ENCODE results near the gene SEMA5A. TPM values are rescaled to one million over a fixed set of nuclear protein-coding genes. Genes with fewer than 3 reads are reported as not detected.

The SEMA5A gene
- total RNA-seq, 2 donors from 2014 or later = 3.4 to 40.2 TPM

- no peak overlapping the region for H3K27ac ChIP-seq
- H3K27me3 ChIP-seq = no peaks in the 10 kb centered on the region
- no peak overlapping the region for H3K4me3 ChIP-seq
- H3K4me1 ChIP-seq = no peaks in the 10 kb centered on the region
- no peak for TF ChIP-seq POLR2A (IDR thresholded peaks at IDR 0.05)
- no peak for TF ChIP-seq CTCF (IDR thresholded peaks at IDR 0.05)
- no peak for ATAC-seq
- no peaks in the 10 kb centered on the region for H3K36me3 ChIP-seq (replicated peaks in 1 of 2; ENCODE audit: insufficient read depth in 1 of 2, low read depth in 2 of 2)
- WGBS, 2 donors = 81 to 95% methylated on average over 7 of the region's 7 CpGs
- intact Hi-C loops (cut with DNase I) = no loop called here
- H3K9me3 ChIP-seq = no peaks in the 10 kb centered on the region
- DNase-seq = no peak
These were observed 257.6 kb downstream of the SEMA5A start for GRCh38 chr5:9288234-9288633.

- H3K36me3 ChIP-seq (replicated peaks in 1 of 2; ENCODE audit: insufficient read depth in 1 of 2, low read depth in 2 of 2) = no peaks in the 10 kb centered on the region
- no peak overlapping the region for H3K4me3 ChIP-seq
- H3K4me1 ChIP-seq = no peaks in the 10 kb centered on the region
- no peaks in the 10 kb centered on the region for H3K27me3 ChIP-seq
- H3K9me3 ChIP-seq = no peaks in the 10 kb centered on the region
- H3K27ac ChIP-seq = no peak overlapping the region
- ATAC-seq (peak; percentile 47), DNase-seq (no peak)
- no peak for TF ChIP-seq POLR2A (IDR thresholded peaks at IDR 0.05)
- TF ChIP-seq CTCF (IDR thresholded peaks at IDR 0.05) = no peak
- 44 to 61% methylated on average over 3 of the region's 3 CpGs for WGBS, 2 donors
- intact Hi-C loops (cut with DNase I) = no loop called here
These were observed 261.0 kb downstream of the SEMA5A start for GRCh38 chr5:9284781-9285307.

GRCh38 chr5:9284272-9284671 lies 261.6 kb downstream of the SEMA5A start:
- DNase-seq (no peak), ATAC-seq (no peak)
- TF ChIP-seq CTCF (IDR thresholded peaks at IDR 0.05) = no peak
- TF ChIP-seq POLR2A (IDR thresholded peaks at IDR 0.05) = no peak
- intact Hi-C loops (cut with DNase I) = no loop called here
- Histone ChIP-seq H3K4me3 (no peak overlapping the region), H3K4me1 (no peaks in the 10 kb centered on the region), H3K27me3 (no peaks in the 10 kb centered on the region), H3K9me3 (no peaks in the 10 kb centered on the region), H3K36me3 (replicated peaks in 1 of 2; ENCODE audit: insufficient read depth in 1 of 2, low read depth in 2 of 2) (no peaks in the 10 kb centered on the region), H3K27ac (no peak overlapping the region)
- 51 to 83% methylated on average over 1 of the region's 1 CpG for WGBS, 2 donors

- Histone ChIP-seq H3K9me3 (no peaks in the 10 kb centered on the region), H3K27ac (no peak overlapping the region), H3K4me1 (no peaks in the 10 kb centered on the region), H3K27me3 (no peaks in the 10 kb centered on the region), H3K36me3 (replicated peaks in 1 of 2; ENCODE audit: insufficient read depth in 1 of 2, low read depth in 2 of 2) (no peaks in the 10 kb centered on the region), H3K4me3 (no peak overlapping the region)
- DNase-seq (peak in 1 of 4 donors; percentile 21), ATAC-seq (no peak)
- WGBS, 2 donors = 57 to 64% methylated on average over 1 of the region's 1 CpG
- intact Hi-C loops (cut with DNase I) = no loop called here
- TF ChIP-seq POLR2A (IDR thresholded peaks at IDR 0.05) (no peak), CTCF (IDR thresholded peaks at IDR 0.05) (peak in 4 of 7 experiments; percentile 3 to 23 (median 10))
These were observed 262.4 kb downstream of the SEMA5A start for GRCh38 chr5:9283473-9283872.

- no peaks in the 10 kb centered on the region for H3K27me3 ChIP-seq
- H3K4me1 ChIP-seq = no peaks in the 10 kb centered on the region
- H3K4me3 ChIP-seq = no peak overlapping the region
- H3K36me3 ChIP-seq (replicated peaks in 1 of 2; ENCODE audit: insufficient read depth in 1 of 2, low read depth in 2 of 2) = no peaks in the 10 kb centered on the region
- 63 to 70% methylated on average over 3 of the region's 3 CpGs for whole genome bisulfite sequencing, 2 donors
- ATAC-seq (no peak), DNase-seq (no peak)
- H3K9me3 ChIP-seq = no peaks in the 10 kb centered on the region
- no peak overlapping the region for H3K27ac ChIP-seq
- intact Hi-C loops (cut with DNase I) = no loop called here
- TF ChIP-seq CTCF (IDR thresholded peaks at IDR 0.05) = no peak
- no peak for TF ChIP-seq POLR2A (IDR thresholded peaks at IDR 0.05)
These were observed 262.9 kb downstream of the SEMA5A start for GRCh38 chr5:9283021-9283420.
